GM21717 (cell line): Measurements from ENCODE around the gene DLST.

Experiments used
- ATAC-seq: cut with Tn5 transposase; IDR thresholded peaks from one replicate; pipeline ENCODE4 v1.9.1; 2021; ENCODE audit warnings: mild to moderate bottlenecking, moderate library complexity; ENCODE audit not compliant: unreplicated experiment

DLST gene

GRCh38 chr14:74952697-74953484 is 71.2 kb downstream of the DLST start:
- no peak for ATAC-seq
